ENCODE results near the gene UGT1A8.

Gene UGT1A8

GRCh38 chr2:233688341-233688740, 70.9 kb downstream of the UGT1A8 start:
- TF ChIP-seq EZH2phosphoT487 (IDR thresholded peaks at IDR 0.05; ENCODE audit: low read depth) (no peak), CTCF (IDR thresholded peaks at IDR 0.05; ENCODE audit: low read depth, low read length) (no peak)
- no peak overlapping the region for H2AFZ ChIP-seq (ENCODE audit: low read depth, low read length)
- H3K79me2 ChIP-seq (ENCODE audit: low read length) = no peaks in the 10 kb centered on the region

GRCh38 chr2:233689031-233689430, 71.6 kb downstream of the UGT1A8 start:
- Histone ChIP-seq H3K27ac (ENCODE audit: low read length) (no peak overlapping the region), H2AFZ (ENCODE audit: low read depth, low read length) (no peak overlapping the region), H3K4me2 (ENCODE audit: low read length) (no peak overlapping the region), H4K20me1 (ENCODE audit: insufficient read depth, low read length) (no peaks in the 10 kb centered on the region), H3K27me3 (ENCODE audit: low read depth, low read length) (no peaks in the 10 kb centered on the region), H3K4me3 (ENCODE audit: low read length) (no peak overlapping the region), H3K9me3 (ENCODE audit: insufficient read depth, low read length) (no peaks in the 10 kb centered on the region), H3K4me1 (ENCODE audit: low read length) (no peaks in the 10 kb centered on the region), H3K36me3 (replicated peaks; ENCODE audit: low read depth, low read length) (no peaks in the 10 kb centered on the region), H3K79me2 (ENCODE audit: low read length) (no peaks in the 10 kb centered on the region), H3K9ac (ENCODE audit: low read length) (no peak overlapping the region)
- no peak for TF ChIP-seq CTCF (IDR thresholded peaks at IDR 0.05; ENCODE audit: low read depth, low read length)
- TF ChIP-seq EZH2phosphoT487 (IDR thresholded peaks at IDR 0.05; ENCODE audit: low read depth) = no peak

More at GRCh38 chr2:233688341-233688740, 70.9 kb downstream of the UGT1A8 start:
- H3K4me1 ChIP-seq (ENCODE audit: low read length) = no peaks in the 10 kb centered on the region
- no peaks in the 10 kb centered on the region for H3K36me3 ChIP-seq (replicated peaks; ENCODE audit: low read depth, low read length)
- no peaks in the 10 kb centered on the region for H3K9me3 ChIP-seq (ENCODE audit: insufficient read depth, low read length)
- no peak overlapping the region for H3K4me2 ChIP-seq (ENCODE audit: low read length)
- no peaks in the 10 kb centered on the region for H3K27me3 ChIP-seq (ENCODE audit: low read depth, low read length)
- H3K9ac ChIP-seq (ENCODE audit: low read length) = no peak overlapping the region
- no peaks in the 10 kb centered on the region for H4K20me1 ChIP-seq (ENCODE audit: insufficient read depth, low read length)
- H3K4me3 ChIP-seq (ENCODE audit: low read length) = no peak overlapping the region
- no peak overlapping the region for H3K27ac ChIP-seq (ENCODE audit: low read length)

GRCh38 chr2:233689501-233689900, 72.1 kb downstream of the UGT1A8 start:
- Histone ChIP-seq H3K4me3 (ENCODE audit: low read length) (no peak overlapping the region), H3K9me3 (ENCODE audit: insufficient read depth, low read length) (no peaks in the 10 kb centered on the region), H2AFZ (ENCODE audit: low read depth, low read length) (no peak overlapping the region), H3K9ac (ENCODE audit: low read length) (no peak overlapping the region), H3K79me2 (ENCODE audit: low read length) (no peaks in the 10 kb centered on the region), H3K27me3 (ENCODE audit: low read depth, low read length) (no peaks in the 10 kb centered on the region), H4K20me1 (ENCODE audit: insufficient read depth, low read length) (no peaks in the 10 kb centered on the region), H3K36me3 (replicated peaks; ENCODE audit: low read depth, low read length) (no peaks in the 10 kb centered on the region), H3K4me2 (ENCODE audit: low read length) (no peak overlapping the region), H3K4me1 (ENCODE audit: low read length) (no peaks in the 10 kb centered on the region), H3K27ac (ENCODE audit: low read length) (no peak overlapping the region)
- no peak for TF ChIP-seq EZH2phosphoT487 (IDR thresholded peaks at IDR 0.05; ENCODE audit: low read depth)
- no peak for TF ChIP-seq CTCF (IDR thresholded peaks at IDR 0.05; ENCODE audit: low read depth, low read length)

GRCh38 chr2:233690444-233690843, 73.0 kb downstream of the UGT1A8 start:
- Histone ChIP-seq H3K9me3 (ENCODE audit: insufficient read depth, low read length) (no peaks in the 10 kb centered on the region), H3K27ac (ENCODE audit: low read length) (no peak overlapping the region), H3K36me3 (replicated peaks; ENCODE audit: low read depth, low read length) (no peaks in the 10 kb centered on the region), H3K79me2 (ENCODE audit: low read length) (no peaks in the 10 kb centered on the region), H2AFZ (ENCODE audit: low read depth, low read length) (no peak overlapping the region), H4K20me1 (ENCODE audit: insufficient read depth, low read length) (no peaks in the 10 kb centered on the region), H3K4me2 (ENCODE audit: low read length) (no peak overlapping the region), H3K4me3 (ENCODE audit: low read length) (no peak overlapping the region), H3K27me3 (ENCODE audit: low read depth, low read length) (no peaks in the 10 kb centered on the region), H3K9ac (ENCODE audit: low read length) (no peak overlapping the region), H3K4me1 (ENCODE audit: low read length) (no peaks in the 10 kb centered on the region)
- TF ChIP-seq CTCF (IDR thresholded peaks at IDR 0.05; ENCODE audit: low read depth, low read length) (no peak), EZH2phosphoT487 (IDR thresholded peaks at IDR 0.05; ENCODE audit: low read depth) (no peak)

Data from OCI-LY3 (cell line).